Midbrain (tissue), 1 donor: Measurements from ENCODE around the gene LRRC8A.
A peak's percentile ranks its signal among the peaks of the same experiment; 100 is the strongest.
"Not testable (repeated sequence)": the region's sequence is repeated elsewhere in the genome, so short reads cannot be mapped to it uniquely, and the experiment has no call there.

Source experiments
- DNase-seq: peaks from one replicate; lab custom pipeline; 2025; lab: John Stamatoyannopoulos, UW

Gene LRRC8A

DNA sequence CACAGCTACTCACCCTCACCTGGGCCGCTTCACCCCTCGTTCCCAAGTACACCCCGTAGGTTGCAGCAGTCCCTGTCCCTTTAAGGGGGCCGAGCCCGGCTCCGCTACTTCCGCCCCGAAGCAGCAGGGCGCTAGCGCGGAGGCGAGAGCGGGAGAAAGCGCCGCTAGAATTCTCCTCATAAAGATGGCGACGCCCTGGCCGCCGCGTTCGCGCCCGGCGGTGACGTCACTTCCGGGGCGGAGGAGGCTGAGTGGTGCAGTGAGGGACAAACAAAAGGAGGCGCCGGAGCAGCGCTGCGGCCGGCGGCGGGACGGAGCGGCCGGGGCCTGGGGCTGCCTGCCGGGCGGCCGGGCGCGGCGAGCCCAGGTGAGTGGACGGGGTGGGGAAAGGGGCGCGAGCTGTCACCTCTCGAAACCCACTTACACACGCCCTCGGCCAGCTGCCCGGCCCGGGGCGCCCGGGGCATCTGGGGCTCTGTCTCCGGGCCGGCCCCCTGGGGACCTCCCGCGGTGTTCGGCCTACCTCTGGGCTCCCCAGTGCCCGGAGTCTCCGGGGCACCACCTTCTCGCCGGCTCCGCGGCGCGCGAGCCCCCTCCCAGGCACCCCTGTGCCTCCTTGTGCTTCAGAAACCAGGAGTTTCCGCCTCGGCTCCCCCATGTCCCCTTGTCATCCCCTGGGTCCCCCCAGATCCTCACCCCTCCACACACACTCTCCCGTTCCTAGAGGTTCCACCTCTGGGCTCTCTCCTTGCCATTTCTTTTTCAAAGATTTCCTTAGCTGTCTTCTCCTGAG, at the start of gene LRRC8A, which contains the start of gene KYAT1:
TSS of gene LRRC8A (plus strand) at position 250 of the 793 bp plus-strand sequence. CDS start 25,032 bp downstream, outside the sequence.
TSS of gene KYAT1 (minus strand) at position 67 of the 793 bp plus-strand sequence. CDS start 36,545 bp downstream, outside the sequence.
- DNase-seq = peak; percentile 97

DNA sequence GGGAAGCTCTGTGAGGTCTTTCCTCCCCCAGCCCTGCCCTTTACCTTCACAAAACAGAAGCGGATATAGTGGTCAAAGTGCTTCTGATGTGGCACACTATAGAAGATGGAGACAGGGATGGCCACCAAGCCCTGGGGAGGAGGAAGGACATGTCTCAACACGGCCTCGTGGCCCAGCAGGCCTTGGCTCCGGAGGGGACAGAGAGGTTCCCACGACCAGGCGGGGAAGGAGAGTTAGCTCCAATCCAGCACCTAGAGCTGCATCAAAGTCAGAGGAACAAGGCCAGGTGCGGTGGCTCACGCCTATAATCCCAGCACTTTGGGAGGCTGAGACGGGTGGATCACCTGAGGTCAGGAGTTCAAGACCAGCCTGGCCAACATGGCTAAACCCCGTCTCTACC, 48.2 kb upstream of the LRRC8A start:
- no peak for DNase-seq

DNA sequence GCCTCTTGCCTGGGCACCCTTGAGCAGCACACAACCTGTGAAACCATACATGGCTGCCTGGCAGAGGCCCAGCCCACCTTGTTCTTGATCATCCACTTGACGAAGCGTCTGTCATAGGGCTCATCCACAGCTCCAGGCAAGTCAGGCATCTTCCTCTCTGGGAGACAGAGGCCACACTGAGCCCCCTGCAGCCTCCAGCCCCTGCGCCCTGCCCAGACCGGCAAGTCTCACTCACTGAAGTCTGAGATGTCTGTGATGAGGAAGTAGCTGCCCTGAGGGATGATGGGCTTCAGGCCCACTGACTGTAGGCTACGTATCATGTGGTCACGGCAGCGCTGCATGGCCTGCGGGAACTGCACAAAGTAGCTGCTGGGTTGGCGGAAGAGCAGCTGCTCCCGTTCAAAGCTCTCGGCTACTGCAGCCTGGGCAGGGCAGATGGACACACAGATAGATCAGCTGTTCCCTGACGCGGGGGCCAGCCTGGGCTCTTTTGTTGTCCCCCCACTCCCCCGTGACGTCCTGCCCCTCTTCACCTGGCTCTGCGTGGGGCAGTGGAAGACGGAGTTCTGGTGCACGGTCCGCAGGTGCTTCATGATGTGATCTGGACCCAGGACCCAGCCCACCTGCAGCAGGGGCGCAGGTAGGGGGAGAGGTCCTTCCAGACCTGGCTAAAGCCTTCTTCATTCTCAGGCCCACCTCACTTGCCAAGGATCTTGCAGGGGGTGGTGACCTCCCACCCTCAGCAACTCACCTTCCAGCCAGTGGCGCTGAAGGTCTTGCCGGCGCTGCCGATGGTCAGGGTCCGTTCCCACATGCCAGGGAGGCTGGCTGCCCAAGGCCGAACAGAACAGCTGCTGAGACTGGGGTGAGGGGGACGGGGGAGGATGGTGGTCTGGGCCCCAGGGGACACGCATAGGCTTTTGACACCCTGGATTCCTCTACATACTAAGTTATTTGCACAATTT, 46.4 kb upstream of the LRRC8A start:
- DNase-seq = no peak

DNA sequence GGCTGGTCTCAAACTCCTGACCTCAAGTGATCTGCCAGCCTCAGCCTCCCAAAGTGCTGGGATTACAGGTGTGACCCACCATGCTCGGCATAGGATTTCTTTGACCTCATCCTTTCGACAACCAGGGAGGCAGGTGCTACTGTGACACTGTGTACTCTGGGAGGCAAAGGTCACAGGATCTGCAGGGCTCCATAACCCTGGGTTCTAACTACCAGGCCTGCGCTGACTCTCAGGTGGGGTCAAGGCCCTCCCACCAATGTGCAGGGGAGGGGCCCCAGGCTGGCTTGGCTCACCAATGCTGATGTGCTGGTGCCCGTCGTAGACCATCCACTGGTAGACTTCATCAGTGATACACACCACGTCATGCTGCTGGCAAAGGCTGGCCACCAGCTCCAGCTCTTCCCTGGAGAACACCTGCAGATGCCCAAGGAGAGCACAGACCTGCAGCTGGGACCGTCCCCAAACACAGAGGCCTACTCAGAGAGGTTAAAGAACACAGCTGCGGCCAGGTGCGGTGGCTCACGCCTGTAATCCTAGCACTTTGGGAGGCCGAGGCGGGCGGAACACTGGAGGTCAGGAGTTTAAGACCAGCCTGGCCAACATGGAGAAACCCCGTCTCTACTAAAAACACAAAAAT, 45.3 kb upstream of the LRRC8A start:
- DNase-seq = no peak

DNA sequence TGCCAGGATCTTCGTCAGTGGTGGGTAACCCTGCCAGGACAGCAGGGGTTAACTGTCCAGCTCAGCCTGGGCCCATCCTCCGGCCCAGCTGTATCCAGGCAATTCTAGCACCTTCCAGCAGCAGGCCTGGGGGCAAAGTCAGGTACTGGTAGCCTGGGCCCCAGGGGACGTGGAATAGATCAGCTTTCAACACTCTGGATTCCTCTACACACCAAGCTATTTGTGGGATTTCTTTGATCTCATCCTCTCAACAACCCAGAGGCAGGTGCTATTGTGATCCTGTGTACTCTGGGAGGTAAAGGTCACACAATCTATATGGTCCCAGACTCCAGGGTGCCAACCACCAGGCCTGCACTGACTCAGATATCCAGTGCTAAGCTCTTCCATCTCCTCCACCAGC, 43.6 kb upstream of the LRRC8A start:
- no peak for DNase-seq

DNA sequence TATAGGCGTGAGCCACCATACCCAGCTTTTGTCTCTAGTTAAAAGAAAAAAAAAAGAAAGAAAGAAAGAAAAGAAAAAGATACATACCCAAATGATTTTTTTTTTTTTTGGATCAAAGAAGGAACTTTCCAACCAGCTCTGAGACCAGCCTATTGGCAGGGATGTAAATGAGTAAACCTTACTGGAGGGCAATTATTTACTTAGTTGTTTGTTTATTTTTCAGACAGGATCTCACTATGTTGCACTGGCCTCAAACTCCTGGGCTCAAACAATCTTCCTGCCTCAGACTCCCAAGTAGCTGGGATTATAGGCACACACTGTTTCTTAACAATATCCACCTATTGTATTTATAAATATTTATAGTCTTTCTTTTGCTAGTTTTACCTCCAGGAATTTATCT, 41.4 kb upstream of the LRRC8A start:
- DNase-seq = no peak

DNA sequence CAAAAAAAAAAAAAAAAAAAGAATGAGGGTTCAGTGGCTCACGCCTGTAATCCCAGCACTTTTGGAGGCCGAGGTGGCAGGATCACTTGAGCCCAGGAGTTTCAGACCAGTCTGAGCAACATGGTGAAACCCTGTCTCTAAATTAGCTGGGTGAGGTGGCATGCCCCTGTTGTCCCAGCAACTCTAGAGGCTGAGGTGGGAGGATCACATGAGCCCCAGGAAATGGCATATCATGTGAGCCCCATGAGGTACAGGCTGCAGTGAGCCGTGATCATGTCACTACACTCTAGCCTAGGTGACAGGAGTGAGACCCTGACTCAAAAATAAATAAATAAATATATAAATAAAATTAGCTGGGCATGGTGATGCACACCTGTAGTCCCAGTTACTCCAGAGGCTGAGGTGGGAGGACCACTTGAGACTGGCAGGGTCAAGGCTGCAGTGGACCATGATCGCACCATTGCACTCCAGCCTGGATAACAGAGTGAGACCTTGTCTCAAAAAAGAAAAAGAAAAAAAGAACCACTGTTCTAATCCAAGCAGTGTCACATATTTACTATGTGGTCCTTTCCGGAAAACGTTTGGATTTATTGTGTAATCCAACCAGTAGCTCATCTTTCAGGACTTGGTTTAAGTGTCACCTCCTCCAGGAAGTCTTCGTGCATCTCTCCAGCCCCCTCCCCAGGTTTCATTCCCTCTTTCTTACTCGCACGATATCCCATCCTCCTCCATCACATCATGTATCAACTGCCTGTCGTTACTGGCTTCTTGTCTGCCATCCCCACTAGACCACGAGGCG, 40.0 kb upstream of the LRRC8A start:
- DNase-seq = no peak

DNA sequence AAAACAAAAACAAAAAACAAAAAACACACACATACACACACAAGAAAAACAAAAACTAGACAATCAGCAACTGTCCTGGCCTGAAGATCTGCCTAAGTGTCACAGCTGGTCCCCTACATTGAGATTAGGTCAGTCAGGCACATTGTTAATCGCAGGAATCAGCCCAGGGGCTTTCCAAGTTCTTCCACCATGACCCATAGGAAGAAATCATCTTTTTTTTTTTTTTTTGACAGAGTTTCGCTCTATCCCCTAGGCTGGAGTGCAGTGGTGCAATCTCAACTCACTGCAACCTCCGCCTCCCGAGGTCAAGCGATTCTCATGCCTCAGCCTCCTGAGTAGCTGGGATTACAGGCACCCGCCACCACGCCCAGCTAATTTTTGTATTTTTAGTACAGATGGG, 38.8 kb upstream of the LRRC8A start:
- not testable (repeated sequence) for DNase-seq

DNA sequence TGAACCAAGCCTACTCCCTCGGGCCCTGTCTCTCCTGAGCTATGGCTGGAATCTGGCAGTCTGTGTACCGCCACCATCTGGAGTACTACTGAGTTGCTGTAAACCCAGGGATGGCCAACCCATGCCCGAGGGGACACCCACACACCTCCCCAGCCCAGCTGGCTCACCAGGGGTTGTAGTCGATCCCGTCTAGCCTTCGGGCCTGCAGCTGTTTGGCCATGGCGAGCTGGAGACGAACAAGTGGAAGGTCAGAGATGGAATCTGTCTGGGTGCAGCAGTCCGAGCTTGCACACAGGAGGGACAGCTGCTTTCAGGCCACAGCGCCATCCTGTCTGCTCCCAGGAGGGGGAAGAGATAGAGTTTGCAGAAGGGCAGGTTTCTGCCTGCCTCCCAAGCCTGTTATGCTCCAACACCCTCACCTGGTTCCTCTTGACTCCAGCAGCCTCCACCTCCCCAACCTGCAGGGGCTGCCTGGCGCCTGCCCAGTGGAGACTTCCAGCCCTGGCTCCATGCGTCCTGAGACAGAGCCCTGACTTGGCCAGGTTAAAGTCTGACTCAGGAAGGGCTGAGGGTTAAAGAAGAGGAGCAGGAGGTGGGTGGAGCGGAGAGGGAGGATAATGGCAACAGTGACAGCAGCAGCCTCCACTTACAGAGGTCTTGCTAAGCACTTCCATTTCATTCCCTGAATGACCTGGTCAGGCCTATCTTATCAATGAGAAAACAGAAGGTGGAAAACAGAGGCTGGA, 36.6 kb upstream of the LRRC8A start:
- no peak for DNase-seq

DNA sequence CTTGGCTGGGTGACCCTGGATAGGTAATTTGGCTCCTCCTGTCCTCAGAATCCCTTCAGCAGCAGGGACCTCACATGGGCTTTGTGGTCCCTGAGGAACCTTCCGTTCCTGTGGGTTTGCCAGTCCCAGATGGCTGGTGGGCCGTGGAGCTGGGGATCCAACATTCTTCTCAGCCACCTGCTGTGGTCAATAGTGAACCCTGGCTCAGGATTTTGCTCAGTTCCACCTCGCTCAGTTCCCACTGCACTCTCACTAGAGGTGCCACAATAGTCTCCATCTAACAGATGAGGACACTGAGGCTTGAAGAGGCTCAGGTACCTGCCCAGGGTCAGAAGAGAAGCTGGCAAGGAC, 35.3 kb upstream of the LRRC8A start:
- no peak for DNase-seq

DNA sequence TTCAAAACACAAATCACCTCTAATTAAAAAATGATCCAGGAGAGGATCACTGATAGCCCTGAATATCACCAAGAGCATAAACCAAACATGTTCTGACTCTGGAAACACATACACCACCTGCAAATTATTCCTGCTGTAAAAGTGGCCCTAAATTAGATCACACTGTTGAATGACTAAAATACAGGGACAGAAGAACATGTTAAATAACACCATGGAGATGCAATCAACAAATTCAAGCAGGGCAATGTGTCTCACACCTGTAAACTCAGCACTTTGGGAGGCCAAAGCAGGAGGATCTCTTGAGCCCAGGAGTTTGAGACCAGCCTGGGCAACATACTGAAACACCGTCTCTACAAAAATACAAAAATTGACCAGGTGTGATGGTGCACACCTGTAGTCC, 34.1 kb upstream of the LRRC8A start:
- no peak for DNase-seq

DNA sequence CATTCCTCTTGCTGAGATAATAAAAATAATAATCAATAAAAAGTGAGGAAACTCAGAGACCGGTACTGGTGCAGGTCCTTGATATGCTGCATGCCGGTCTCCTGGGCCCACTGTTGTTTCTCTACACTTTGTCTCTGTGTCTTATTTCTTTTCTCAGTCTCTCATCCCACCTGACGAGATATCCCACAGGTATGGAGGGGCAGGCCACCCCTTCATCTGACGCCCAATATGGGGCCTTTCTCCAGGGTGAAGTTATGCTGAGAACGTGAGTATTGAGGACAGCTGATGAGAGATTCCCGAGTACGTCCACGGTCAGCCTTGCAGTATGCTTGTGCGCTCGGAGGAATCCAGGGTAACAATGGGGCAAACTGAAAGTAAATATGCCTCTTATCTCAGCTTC, 30.9 kb upstream of the LRRC8A start:
- DNase-seq = not testable (repeated sequence)

DNA sequence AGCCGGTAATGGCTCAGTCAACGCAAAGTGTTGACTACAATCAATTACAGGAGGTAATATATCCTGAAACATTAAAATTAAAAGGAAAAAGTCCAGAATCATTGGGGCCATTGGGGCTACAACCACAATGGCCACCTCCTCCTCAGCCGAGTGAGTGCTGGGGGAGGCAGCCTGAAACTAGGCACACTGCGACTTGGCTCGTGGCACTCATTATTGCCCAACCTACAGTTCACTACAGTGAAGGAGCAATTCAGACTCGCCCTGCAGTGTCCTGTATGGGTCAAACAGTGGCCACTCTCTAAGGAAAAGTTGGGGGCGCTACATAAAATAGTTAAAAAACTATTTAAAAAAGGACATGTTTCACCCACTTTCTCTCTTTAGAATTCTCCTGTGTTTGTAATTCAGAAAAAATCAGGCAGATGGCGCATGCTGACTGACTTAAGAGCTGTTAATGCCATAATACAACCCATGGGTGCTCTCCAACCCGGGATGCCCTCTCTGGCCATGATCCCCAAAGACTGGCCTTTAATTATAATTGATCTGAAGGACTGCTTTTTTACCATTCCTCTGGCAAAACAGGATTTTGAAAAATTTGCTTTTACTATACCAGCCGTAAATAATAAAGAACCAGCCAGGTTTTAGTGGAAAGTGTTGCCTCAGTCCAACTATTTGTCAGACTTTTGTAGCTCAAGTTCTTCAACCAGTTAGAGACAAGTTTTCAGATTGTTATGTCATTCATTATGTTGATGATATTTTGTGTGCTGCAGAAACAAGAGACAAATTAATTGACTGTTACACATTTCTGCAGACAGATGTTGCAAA, 29.9 kb upstream of the LRRC8A start:
- peak; percentile 46 for DNase-seq

DNA sequence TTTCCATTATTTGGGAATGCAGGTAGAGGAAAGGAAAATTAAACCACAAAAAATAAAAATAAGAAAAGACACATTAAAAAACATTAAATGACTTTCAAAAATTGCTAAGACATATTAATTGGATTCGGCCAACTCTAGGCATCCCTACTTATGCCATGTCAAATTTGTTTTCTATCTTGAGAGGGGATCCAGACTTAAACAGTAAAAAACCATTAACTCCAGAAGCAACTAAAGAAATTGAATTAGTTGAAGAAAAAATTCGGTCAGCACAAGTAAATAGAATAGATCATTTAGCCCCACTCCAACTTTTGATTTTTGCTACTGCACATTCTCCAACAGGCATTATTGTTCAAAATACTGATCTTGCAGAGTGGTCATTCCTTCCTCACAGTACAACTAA, 29.3 kb upstream of the LRRC8A start:
- not testable (repeated sequence) for DNase-seq

DNA sequence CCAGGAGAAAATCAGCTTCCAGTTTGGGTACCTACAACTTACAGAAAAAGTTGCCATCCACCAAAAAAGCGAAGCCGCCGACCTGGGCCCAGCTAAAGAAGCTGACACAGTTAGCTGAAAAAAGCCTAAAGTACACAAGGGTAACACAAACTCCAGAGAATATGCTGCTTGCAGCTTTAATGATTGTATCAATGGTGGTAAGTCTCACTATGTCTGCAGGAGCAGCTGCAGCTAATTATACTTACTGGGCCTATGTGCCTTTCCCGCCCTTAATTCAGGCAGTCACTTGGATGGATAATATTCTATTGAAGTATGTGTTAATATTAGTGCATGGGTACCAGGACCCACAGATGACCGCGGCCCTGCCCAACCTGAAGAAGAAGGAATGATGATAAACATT, 27.5 kb upstream of the LRRC8A start:
- not testable (repeated sequence) for DNase-seq

DNA sequence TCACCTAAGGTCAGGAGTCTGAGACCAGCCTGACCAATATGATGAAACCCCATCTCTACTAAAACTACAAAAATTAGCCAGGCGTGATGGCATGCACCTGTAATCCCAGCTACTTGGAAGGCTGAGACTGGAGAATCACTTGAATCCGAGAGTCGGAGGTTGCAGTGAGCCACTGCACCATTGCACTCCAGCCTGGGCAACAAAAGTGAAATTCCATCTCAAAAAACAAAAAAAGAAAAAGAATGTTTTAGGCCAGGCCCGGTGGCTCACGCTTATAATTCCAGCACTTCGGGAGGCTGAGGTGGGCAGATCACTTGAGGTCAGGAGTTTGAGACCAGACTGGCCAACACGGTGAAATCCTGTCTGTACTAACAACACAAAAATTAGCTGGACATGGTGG, 23.5 kb upstream of the LRRC8A start:
- DNase-seq = not testable (repeated sequence)

DNA sequence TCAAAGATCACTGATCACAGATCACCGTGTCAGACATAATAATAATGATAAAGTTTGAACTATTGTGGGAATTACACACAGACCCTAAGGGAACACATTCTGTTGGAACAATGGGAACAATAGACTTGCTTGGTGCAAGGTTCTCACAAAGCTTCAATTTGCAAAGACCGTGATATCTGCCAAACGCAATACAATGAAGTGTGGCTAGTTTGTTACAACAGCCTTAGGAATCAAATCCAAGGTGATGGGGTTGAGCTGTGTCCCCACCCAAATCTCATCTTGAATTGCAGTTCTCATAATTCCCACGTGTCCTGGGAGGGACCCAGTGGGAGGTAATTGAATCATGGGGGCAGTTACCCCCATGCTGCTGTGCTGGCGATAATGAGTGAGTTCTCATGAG, 21.0 kb upstream of the LRRC8A start:
- no peak for DNase-seq

DNA sequence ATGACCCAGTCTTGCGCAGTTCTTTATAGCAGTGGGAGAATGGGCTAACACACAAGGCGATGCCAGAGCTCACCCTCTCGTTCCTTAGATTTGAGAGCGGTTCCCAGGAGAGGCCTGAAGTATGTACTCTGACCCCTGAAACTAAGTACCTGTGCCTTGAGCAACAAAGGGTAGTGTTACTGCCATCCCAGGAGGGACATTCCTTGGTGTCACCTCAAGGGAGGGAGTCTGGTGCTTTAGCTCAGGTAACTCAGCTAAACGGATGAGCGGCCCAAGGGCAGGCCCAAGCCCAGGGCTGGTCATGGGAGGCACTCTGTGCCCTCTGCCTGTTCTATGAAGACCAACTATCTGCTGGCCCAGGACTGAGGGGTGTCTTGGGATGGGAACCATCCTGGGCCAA, 20.4 kb upstream of the LRRC8A start:
- no peak for DNase-seq

DNA sequence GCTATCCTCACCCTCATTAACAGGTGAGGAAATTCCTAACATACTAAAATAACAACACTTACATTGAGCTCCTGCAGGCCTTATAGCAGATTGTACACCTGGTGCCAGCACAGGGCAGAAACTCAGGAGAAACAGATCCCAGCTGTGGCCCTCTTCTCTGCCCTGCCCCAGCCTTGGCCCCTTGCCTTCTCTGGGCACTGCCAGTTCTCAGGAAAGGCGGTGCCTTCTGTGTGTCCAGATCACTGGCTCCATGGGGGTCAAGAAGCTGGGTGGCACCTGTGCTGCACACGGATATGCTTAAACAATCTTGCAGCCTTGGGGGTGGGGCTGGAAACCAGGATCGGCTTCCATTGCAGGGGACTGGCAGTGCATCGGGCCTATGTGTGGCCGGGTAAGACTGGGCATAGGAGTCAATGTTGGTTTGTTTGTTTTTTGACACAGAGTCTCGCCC, 19.5 kb upstream of the LRRC8A start:
- DNase-seq = no peak

DNA sequence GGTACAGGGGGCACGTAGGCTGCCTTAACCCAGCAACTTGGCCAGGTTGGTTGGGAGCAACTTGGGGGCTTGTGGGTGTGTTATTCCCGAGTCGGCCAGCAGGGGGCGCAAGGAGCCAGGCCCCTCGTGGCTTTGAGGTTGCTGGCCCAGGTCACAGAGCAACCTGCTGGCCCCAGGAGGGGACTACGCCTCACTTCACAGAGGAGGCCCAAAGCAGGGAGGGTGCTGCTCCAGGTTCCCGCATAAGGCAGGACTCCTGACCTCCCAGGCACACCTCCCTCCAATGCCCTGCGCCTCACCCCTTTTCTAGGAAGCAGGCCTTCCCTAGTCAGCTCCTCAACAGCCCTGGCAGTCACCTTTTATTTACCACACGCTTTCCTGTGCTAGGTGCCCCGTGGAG, 18.3 kb upstream of the LRRC8A start:
- peak; percentile 56 for DNase-seq
